ENCODE measurements around the gene CHRNA1.
"Not testable (repeated sequence)": the region's sequence is repeated elsewhere in the genome, so short reads cannot be mapped to it uniquely, and the experiment has no call there.

Gene CHRNA1

DNA sequence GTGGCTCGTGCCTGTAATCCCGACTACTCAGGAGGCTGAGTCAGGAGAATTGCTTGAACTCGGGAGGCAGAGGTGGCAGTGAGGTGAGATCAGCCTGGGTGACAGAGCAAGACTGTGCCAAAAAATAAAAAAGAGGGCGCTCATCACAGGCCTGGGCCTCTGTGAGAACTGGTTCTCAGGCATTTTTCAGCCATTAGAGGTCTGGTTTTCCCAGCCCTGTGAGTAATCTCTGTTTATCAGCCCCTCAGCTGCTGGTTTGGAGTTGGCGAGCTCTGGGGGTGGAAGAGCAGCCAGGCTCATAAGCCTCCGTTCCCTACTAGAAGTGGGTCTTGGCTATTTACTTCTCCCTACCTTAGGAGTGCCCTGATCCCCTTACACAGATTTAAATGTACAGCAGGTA is 53.1 kb downstream of the CHRNA1 start:
- no peak for DNase-seq

DNA sequence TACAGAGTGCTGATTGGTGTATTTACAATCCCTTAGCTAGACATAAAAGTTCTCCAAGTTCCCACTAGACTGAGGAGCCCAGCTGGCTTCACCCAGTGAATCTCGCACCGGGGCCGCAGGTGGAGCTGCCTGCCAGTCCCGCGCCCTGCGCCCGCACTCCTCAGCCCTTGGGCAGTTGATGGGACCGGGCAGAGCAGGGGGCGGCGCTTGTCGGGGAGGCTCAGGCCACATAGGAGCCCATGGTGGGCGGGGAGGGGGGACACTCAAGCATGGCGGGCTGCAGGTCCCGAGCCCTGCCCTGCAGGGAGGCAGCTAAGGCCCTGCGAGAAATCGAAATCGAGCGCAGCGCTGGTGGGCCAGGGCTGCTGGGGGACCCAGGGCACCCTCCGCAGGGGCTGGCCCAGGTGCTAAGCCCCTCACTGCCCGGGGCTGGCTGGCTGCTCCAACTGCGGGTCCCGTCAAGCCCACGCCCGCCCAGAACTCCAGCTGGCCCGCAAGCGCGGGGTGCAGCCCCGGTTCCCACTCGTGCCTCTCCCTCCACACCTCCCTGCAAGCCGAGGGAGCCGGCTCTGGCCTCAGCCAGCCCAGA is 54.8 kb downstream of the CHRNA1 start:
- not testable (repeated sequence) for DNase-seq

DNA sequence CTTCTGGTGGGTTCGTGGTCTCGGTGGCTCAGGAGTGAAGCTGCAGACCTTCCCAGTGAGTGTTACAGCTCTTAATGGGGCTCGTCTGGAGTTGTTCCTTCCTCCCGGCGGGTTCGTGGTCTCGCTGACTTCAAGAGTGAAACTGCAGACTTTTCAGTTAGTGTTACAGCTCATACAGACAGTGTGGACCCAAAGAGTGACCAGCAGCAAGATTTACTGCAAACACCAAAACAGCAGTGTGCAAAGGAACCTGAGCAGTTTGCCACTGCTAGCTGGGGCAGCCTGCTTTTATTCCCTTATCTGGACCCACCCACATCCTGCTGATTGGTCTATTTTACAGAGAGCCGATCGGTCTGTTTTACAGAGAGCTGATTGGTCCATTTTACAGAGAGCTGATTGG is 55.6 kb downstream of the CHRNA1 start:
- DNase-seq: no peak

- no peak for DNase-seq
These were observed 59.0 kb downstream of the CHRNA1 start for GRCh38 chr2:174705321-174705720.

- no peak for DNase-seq
These were observed 59.6 kb downstream of the CHRNA1 start for GRCh38 chr2:174704642-174705041.

- no peak for DNase-seq
These were observed 60.2 kb downstream of the CHRNA1 start for GRCh38 chr2:174704061-174704460.

DNA sequence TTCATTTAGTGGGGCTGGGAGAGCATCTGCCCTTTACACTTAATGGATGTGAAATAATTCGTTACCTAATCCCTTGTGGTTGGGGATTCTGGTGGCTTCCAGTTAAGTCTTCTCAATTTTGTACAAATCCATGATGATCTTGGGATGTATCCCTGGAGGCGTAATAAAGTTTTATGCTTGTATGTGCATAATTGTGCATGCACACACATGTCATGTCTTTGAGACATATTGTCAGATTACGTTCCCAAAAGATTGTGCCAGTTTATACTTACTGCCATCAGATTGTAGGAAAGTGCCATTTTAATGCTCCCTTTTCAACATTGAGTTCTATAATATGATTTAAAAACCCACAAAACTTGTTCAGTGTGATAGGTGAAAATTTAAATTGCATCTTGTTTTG is 60.8 kb downstream of the CHRNA1 start:
- no peak for DNase-seq

DNA sequence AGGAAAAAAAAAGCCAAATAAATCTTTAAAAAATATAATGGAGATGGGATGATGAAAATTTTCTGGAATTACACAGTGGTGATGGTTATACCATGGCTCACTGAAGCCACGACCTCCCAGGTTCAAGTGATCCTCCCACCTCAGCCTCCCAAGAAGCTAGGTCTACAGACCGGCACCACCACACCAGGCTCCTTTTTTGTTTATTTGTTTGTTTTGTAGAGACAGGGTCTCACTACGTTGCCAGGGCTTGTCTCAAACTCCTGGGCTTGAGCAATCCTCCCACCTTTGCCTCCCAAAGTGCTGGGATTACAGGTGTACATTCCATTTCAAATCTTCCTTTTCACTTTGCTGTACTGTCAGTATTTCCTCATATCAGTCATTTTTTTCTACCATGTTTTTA is 61.7 kb downstream of the CHRNA1 start:
- DNase-seq: no peak

DNA sequence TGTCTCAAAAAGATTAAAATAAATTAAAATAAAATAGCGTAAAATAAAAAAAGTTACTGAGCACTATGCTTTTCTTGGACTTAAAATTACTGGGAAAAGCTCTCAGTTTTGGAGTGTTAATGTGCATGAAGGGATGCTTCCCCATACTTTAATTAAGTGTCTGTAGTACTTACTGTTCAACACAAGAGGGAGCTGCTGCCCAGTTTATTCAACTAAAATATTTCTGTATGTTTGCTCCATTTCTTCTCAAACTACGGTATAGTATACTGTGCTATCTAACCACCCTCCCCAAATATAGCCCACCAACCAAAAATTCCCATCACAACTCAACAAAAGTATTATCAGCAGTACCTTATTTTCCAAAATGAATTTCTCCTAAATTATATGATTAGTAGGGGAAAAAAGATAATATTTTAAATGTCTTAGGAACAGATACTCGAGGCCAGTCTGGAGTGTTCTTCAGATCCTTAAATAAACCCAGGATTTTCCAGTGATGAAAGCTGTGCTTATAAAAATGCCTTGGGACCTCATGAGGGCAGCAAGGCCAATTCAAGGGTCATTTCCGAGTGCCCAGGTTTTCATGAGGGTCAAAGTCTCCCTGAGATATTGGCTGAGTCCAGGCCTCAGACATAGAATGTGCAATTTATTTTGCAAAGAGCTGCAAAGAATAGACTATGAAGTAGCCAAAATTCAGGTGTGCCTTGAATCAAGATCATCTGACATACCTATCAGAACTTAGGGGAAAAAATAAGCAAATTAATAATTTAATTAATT is 64.1 kb downstream of the CHRNA1 start:
- DNase-seq: peak; percentile 22 to 70

Data from CD4-positive, alpha-beta T cell treated with Interferon alpha-2 for 1 hour (primary cell).